Skeletal muscle tissue (tissue), 4 donors: ENCODE measurements around the gene ABTB2. TPM values are rescaled to one million over a fixed set of nuclear protein-coding genes. Genes with fewer than 3 reads are reported as not detected.
A peak's percentile ranks its signal among the peaks of the same experiment; 100 is the strongest.

Experiments
- H3K27ac ChIP-seq: one replicate; pipeline ENCODE4 v1.7.0; 2013; ENCODE audit warnings: mild to moderate bottlenecking, low read depth, low read length, inconsistent platforms
- H3K27me3 ChIP-seq, 3 donors: one replicate each; pipeline ENCODE4 v1.7.0; 2013; ENCODE audit warnings: low read length in 3 of 3; ENCODE audit not compliant: control insufficient read depth in 3 of 3, insufficient read depth in 3 of 3
- H3K36me3 ChIP-seq, 3 donors: one replicate each; pipeline ENCODE4 v1.7.0; 2013; ENCODE audit warnings: low read length in 3 of 3; ENCODE audit not compliant: control insufficient read depth in 3 of 3, insufficient read depth in 3 of 3
- H3K4me1 ChIP-seq, 3 donors: one replicate each; pipeline ENCODE4 v1.7.0; 2013; ENCODE audit warnings: low read length in 3 of 3, mild to moderate bottlenecking in 3 of 3; ENCODE audit not compliant: control insufficient read depth in 3 of 3, insufficient read depth in 3 of 3
- H3K4me3 ChIP-seq, 3 donors: one replicate each; pipeline ENCODE4 v1.7.0; 2013; ENCODE audit warnings: low read length in 3 of 3
- H3K9ac ChIP-seq, 3 donors: one replicate each; pipeline ENCODE4 v1.7.0; 2013; ENCODE audit warnings: low read length in 3 of 3, mild to moderate bottlenecking in 3 of 3, moderate library complexity in 2 of 3, low read depth in 1 of 3
- H3K9me3 ChIP-seq, 3 donors: one replicate each; pipeline ENCODE4 v1.7.0; 2013; ENCODE audit warnings: low read length in 3 of 3; ENCODE audit not compliant: control insufficient read depth in 3 of 3
- total RNA-seq: library from RNA; depleted of rRNA; stranded (reverse); fragments of >200 nt; gene quantifications from one replicate; pipeline ENCODE4 v1.2.3, GENCODE V29; 2014
- donor health status: Osteomylitis.

ABTB2 gene
- total RNA-seq, 1 donor from 2014 or later: 6.3 TPM

DNA sequence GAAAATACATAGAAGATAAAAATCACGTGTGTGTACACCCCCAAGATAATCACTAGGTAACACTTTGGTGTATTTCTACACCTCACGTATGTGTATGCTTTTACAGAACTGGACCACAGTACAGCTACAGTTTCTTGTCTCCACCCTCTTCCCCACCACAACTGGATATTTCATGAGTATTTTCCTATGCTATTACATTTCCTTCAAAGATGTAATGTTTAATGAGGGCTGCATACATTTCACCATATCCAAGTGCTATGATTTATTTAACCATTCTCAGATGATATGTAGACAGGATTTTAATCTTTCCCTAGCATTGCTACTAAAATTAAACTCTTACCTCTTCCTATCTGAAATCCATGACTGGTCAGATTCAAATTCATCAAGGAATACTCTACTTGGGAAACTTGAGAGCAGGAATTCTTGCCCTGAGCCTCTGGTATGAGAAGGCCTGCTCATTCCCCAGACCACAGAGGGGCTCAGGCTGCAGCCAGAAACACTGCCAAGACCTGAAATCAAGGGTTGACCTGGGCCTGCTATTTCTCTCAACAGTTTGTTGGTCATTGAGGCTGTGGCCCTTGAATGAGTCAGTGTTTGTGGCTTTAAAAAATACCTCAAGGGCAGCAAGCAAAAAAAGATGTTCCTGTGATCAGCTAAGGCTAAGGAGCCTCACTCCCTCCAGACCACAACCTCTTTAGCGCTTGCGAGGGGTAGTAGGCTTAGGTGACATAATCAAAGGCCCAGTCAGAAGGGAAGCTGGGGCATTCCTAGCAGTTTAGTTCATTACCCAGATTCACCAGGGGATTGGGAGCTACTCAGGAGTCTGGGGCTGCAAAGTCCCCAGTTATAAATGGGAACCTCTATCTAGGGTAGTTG is 55.5 kb downstream of the ABTB2 start:
- H3K36me3 ChIP-seq: no peaks in the 10 kb centered on the region
- H3K27ac ChIP-seq: peak overlapping the region; percentile 71
- H3K4me3 ChIP-seq: no peak overlapping the region
- H3K4me1 ChIP-seq: peaks cover 16 to 45% (median 30%) of the 10 kb centered on the region in 3 donors
- H3K27me3 ChIP-seq: no peaks in the 10 kb centered on the region
- H3K9me3 ChIP-seq: no peaks in the 10 kb centered on the region
- H3K9ac ChIP-seq: no peak overlapping the region

GRCh38 chr11:34300926-34301295 is 56.9 kb downstream of the ABTB2 start:
- Histone ChIP-seq H3K4me3 (no peak overlapping the region), H3K27me3 (no peaks in the 10 kb centered on the region), H3K27ac (no peak overlapping the region), H3K4me1 (peaks cover 16 to 41% (median 30%) of the 10 kb centered on the region in 3 donors), H3K36me3 (no peaks in the 10 kb centered on the region), H3K9ac (no peak overlapping the region), H3K9me3 (no peaks in the 10 kb centered on the region)

DNA sequence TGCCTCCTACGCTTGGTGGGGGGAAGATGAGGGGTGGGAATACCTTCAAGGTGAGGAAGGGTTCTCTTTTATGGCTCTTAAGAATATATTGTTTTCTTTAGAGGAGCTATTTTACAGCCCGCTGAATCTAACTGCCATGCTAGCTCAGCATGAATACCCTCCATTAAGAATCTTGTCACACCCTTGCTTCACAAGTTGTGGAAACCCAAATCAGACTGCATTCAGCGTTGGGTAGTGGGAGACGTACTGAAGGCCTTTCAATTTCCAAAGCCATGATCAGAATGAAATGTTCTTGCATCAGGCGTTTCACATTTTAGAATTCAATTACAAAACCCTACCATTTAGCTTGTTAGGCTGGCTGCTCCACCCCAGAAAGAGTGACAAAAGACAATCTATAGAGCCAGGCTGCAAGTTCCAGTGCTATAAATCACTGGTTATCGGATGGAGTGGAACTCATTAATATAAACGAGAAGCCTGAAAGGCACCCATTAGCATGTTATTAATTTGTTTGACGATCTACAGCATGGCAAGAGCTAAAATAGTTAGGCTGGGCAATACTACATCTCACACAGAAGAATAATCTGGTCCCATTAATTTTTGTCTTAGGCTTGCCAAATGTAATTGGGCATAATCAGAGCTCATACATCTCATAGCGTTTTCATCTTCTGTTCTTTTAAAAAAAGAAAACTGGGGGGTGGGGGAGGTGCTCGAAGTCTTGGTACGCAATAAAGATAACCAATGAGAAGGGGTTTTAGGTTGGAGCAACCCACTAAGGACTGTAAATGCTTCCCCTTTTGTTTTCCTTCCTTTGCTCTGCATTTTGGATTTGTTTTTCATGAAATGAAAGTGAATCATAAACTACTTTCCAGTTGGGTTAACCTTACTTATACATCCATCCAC is 57.5 kb downstream of the ABTB2 start:
- no peaks in the 10 kb centered on the region for H3K27me3 ChIP-seq
- no peaks in the 10 kb centered on the region for H3K36me3 ChIP-seq
- H3K4me3 ChIP-seq: no peak overlapping the region
- no peak overlapping the region for H3K9ac ChIP-seq
- peaks cover 16 to 40% (median 29%) of the 10 kb centered on the region in 3 donors for H3K4me1 ChIP-seq
- H3K9me3 ChIP-seq: no peaks in the 10 kb centered on the region
- no peak overlapping the region for H3K27ac ChIP-seq

DNA sequence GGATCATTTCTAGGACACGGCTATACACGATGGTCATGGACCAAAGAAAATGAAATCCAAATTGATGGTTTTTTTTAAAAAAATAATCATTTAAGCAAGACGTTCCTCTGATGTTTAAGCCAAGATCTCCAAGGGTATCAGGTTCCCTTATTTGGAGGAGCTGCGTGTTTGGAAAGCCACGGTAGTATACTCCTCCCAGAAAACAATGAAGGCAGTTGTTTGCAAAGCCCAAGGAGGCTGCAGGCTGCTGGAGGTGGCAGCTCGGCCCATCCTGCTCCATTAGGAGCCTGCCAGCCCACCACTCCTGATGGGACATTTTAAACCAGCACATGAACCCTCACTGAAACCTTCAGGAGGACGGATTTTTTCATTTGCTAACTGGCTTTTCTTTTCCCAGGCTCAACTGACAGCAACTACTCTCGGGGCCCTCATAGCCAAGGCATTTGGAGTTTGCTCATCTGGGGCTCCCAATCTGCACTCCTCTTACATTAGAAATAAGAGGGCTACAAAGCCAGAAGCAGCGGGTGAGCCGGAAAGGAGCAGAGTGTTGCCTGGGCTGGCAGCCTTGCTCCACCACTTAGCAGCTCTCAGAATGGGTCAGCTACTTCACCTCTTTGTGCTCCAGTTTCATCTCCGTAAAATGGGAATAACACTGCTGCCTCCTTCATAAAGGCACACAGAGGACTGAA is 58.4 kb downstream of the ABTB2 start:
- H3K27me3 ChIP-seq: no peaks in the 10 kb centered on the region
- H3K4me3 ChIP-seq: no peak overlapping the region
- no peak overlapping the region for H3K27ac ChIP-seq

GRCh38 chr11:34298871-34299270 is 58.9 kb downstream of the ABTB2 start:
- H3K4me1 ChIP-seq: peaks cover 11 to 30% (median 23%) of the 10 kb centered on the region in 3 donors
- H3K4me3 ChIP-seq: no peak overlapping the region
- H3K27me3 ChIP-seq: no peaks in the 10 kb centered on the region
- H3K36me3 ChIP-seq: no peaks in the 10 kb centered on the region
- no peaks in the 10 kb centered on the region for H3K9me3 ChIP-seq
- no peak overlapping the region for H3K27ac ChIP-seq
- H3K9ac ChIP-seq: no peak overlapping the region

More for the DNA sequence above, 58.4 kb downstream of the ABTB2 start:
- Histone ChIP-seq H3K9me3 (no peaks in the 10 kb centered on the region), H3K36me3 (no peaks in the 10 kb centered on the region), H3K9ac (no peak overlapping the region), H3K4me1 (peaks cover 11 to 31% (median 23%) of the 10 kb centered on the region in 3 donors)

DNA sequence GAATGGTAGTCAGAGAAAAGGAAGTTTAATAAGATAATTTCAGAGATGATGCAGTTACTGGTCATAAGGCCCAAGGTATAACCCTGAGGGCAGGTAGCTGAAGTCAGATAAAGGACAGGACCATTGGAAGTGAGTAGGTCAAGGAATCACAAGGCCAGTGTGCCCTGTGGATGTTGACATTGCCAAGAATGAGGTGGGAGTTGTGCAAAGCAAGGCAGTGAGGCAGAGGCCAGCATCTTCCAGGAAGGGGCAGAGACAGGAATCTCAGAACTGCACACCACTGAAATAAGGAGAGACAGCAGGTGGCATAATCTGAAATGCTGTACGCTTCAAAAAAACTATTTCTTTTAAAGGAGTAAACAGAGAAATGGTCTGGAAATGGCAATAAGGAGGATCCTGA is 61.4 kb downstream of the ABTB2 start:
- no peak overlapping the region for H3K27ac ChIP-seq
- H3K9ac ChIP-seq: no peak overlapping the region
- H3K27me3 ChIP-seq: no peaks in the 10 kb centered on the region
- H3K9me3 ChIP-seq: no peaks in the 10 kb centered on the region
- peaks cover 7 to 12% (median 7%) of the 10 kb centered on the region in 3 donors for H3K4me1 ChIP-seq
- H3K4me3 ChIP-seq: no peak overlapping the region
- H3K36me3 ChIP-seq: no peaks in the 10 kb centered on the region

GRCh38 chr11:34292546-34292945 is 65.3 kb downstream of the ABTB2 start:
- Histone ChIP-seq H3K27me3 (no peaks in the 10 kb centered on the region), H3K36me3 (no peaks in the 10 kb centered on the region), H3K27ac (no peak overlapping the region), H3K9ac (no peak overlapping the region), H3K9me3 (no peaks in the 10 kb centered on the region), H3K4me1 (peaks cover 0 to 5% (median 0%) of the 10 kb centered on the region in 3 donors), H3K4me3 (no peak overlapping the region)

DNA sequence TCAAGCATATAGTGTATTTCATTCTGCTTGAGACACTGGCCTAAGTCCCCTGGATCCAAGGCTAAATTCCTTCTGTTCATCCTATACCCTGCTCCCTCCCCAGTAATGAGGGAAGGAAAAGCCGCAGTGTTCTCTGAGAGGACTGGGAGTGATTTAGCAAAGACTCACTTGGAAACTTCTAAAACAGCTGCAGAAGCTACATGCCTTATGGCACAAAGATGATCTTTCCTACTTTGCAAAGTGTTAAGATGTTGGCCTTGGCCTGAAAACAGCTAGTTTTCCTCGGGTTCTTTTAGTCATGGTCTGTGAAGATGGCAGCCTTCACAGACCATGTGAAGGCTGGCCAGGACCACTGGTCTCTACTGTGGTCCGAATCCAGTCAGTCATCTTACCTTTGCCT is 65.7 kb downstream of the ABTB2 start:
- Histone ChIP-seq H3K36me3 (no peaks in the 10 kb centered on the region), H3K27ac (no peak overlapping the region), H3K9me3 (no peaks in the 10 kb centered on the region), H3K4me3 (no peak overlapping the region), H3K27me3 (no peaks in the 10 kb centered on the region), H3K4me1 (peaks cover 0 to 5% (median 0%) of the 10 kb centered on the region in 3 donors), H3K9ac (no peak overlapping the region)

GRCh38 chr11:34290926-34291325 is 66.9 kb downstream of the ABTB2 start:
- no peak overlapping the region for H3K4me3 ChIP-seq
- H3K36me3 ChIP-seq: no peaks in the 10 kb centered on the region
- H3K9me3 ChIP-seq: no peaks in the 10 kb centered on the region
- H3K27me3 ChIP-seq: no peaks in the 10 kb centered on the region
- no peak overlapping the region for H3K9ac ChIP-seq
- H3K4me1 ChIP-seq: peaks cover 0 to 5% (median 0%) of the 10 kb centered on the region in 3 donors
- H3K27ac ChIP-seq: no peak overlapping the region
